ENCODE measurements around the gene PI3.

The PI3 gene

GRCh38 chr20:45212836-45213235 is 38.1 kb downstream of the PI3 start:
- TF ChIP-seq, protein P1, sequence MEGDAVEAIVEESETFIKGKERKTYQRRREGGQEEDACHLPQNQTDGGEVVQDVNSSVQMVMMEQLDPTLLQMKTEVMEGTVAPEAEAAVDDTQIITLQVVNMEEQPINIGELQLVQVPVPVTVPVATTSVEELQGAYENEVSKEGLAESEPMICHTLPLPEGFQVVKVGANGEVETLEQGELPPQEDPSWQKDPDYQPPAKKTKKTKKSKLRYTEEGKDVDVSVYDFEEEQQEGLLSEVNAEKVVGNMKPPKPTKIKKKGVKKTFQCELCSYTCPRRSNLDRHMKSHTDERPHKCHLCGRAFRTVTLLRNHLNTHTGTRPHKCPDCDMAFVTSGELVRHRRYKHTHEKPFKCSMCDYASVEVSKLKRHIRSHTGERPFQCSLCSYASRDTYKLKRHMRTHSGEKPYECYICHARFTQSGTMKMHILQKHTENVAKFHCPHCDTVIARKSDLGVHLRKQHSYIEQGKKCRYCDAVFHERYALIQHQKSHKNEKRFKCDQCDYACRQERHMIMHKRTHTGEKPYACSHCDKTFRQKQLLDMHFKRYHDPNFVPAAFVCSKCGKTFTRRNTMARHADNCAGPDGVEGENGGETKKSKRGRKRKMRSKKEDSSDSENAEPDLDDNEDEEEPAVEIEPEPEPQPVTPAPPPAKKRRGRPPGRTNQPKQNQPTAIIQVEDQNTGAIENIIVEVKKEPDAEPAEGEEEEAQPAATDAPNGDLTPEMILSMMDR (IDR thresholded peaks at IDR 0.05; ENCODE audit: low read depth, low read length): no peak
- no peak for TF ChIP-seq EZH2phosphoT487 (IDR thresholded peaks at IDR 0.05; ENCODE audit: low read depth)

GRCh38 chr20:45218124-45218523 is 43.4 kb downstream of the PI3 start:
- TF ChIP-seq, protein P1 (IDR thresholded peaks at IDR 0.05; ENCODE audit: low read depth, low read length): no peak
- no peak for TF ChIP-seq EZH2phosphoT487 (IDR thresholded peaks at IDR 0.05; ENCODE audit: low read depth)
- no peak overlapping the region for H3K4me2 ChIP-seq (ENCODE audit: low read length)
- H3K27me3 ChIP-seq (ENCODE audit: low read depth, low read length): peaks cover 41% of the 10 kb centered on the region
- H3K79me2 ChIP-seq (ENCODE audit: low read length): no peaks in the 10 kb centered on the region
- H2AFZ ChIP-seq (ENCODE audit: low read depth, low read length): no peak overlapping the region
- H3K27ac ChIP-seq (ENCODE audit: low read length): no peak overlapping the region
- H4K20me1 ChIP-seq (ENCODE audit: insufficient read depth, low read length): no peaks in the 10 kb centered on the region
- no peak overlapping the region for H3K9ac ChIP-seq (ENCODE audit: low read length)
- no peaks in the 10 kb centered on the region for H3K4me1 ChIP-seq (ENCODE audit: low read length)
- H3K36me3 ChIP-seq (replicated peaks; ENCODE audit: low read depth, low read length): no peaks in the 10 kb centered on the region
- 0 out of 2 replicates have a peak, but pooled peaks cover 3% of the 10 kb centered on the region for H3K9me3 ChIP-seq (ENCODE audit: insufficient read depth, low read length)
- no peak overlapping the region for H3K4me3 ChIP-seq (ENCODE audit: low read length)

More at GRCh38 chr20:45212836-45213235, 38.1 kb downstream of the PI3 start:
- Histone ChIP-seq H3K36me3 (replicated peaks; ENCODE audit: low read depth, low read length) (no peaks in the 10 kb centered on the region), H3K27ac (ENCODE audit: low read length) (no peak overlapping the region), H3K9me3 (ENCODE audit: insufficient read depth, low read length) (no peaks in the 10 kb centered on the region), H3K4me2 (ENCODE audit: low read length) (no peak overlapping the region), H3K27me3 (ENCODE audit: low read depth, low read length) (peaks cover 26% of the 10 kb centered on the region; the same call in 1 of the 2 replicates), H3K79me2 (ENCODE audit: low read length) (no peaks in the 10 kb centered on the region), H4K20me1 (ENCODE audit: insufficient read depth, low read length) (no peaks in the 10 kb centered on the region), H3K4me3 (ENCODE audit: low read length) (no peak overlapping the region), H2AFZ (ENCODE audit: low read depth, low read length) (no peak overlapping the region), H3K4me1 (ENCODE audit: low read length) (no peaks in the 10 kb centered on the region), H3K9ac (ENCODE audit: low read length) (no peak overlapping the region)

DNA sequence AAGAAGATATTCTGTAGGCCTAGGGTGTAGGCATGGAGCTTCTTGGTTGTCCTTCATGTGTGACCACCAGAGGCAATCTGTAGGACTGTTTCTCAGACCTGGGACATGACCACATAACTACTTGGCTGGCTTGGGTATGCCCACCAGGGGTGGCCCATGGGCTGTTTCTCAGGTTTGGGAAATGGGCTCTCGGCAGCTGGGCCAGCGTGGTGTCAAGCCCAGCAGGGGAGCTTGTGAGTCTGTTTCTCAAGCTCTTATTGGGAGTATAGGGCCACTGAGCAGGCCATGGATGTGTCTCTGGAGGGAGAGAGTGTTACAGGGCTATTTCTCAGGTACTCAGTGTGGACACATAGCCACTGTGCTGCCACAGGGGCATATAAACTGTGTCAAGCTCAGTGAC is 43.9 kb downstream of the PI3 start:
- H3K4me2 ChIP-seq (ENCODE audit: low read length): no peak overlapping the region
- no peak for TF ChIP-seq EZH2phosphoT487 (IDR thresholded peaks at IDR 0.05; ENCODE audit: low read depth)
- TF ChIP-seq, protein P1 (IDR thresholded peaks at IDR 0.05; ENCODE audit: low read depth, low read length): no peak
- H2AFZ ChIP-seq (ENCODE audit: low read depth, low read length): no peak overlapping the region
- H3K79me2 ChIP-seq (ENCODE audit: low read length): no peaks in the 10 kb centered on the region
- peaks cover 46% of the 10 kb centered on the region for H3K27me3 ChIP-seq (ENCODE audit: low read depth, low read length)
- no peaks in the 10 kb centered on the region for H4K20me1 ChIP-seq (ENCODE audit: insufficient read depth, low read length)
- no peak overlapping the region for H3K9ac ChIP-seq (ENCODE audit: low read length)
- H3K9me3 ChIP-seq (ENCODE audit: insufficient read depth, low read length): 0 out of 2 replicates have a peak, but pooled peaks cover 3% of the 10 kb centered on the region
- H3K27ac ChIP-seq (ENCODE audit: low read length): no peak overlapping the region
- H3K4me3 ChIP-seq (ENCODE audit: low read length): no peak overlapping the region
- no peaks in the 10 kb centered on the region for H3K4me1 ChIP-seq (ENCODE audit: low read length)
- no peaks in the 10 kb centered on the region for H3K36me3 ChIP-seq (replicated peaks; ENCODE audit: low read depth, low read length)

DNA sequence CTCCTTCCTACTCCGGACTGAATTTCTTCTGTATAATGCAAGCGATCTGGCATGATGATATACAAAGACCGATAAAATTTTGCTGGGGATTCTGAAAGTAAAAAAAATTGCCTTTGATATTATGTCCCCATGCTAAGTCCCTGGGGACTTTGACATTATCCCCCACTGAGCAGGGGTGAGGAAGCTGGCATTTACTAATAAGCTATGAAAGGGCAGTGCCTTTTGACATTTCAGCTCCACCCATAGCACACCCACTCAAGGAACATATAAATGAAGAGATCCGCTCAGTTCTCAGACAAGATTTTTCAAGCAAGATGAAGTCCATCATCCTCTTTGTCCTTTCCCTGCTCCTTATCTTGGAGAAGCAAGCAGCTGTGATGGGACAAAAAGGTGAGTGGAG is 46.4 kb downstream of the PI3 start, which contains the start of gene SEMG2:
SEMG2 (plus strand) TSS at position 298 of the 400 bp plus-strand sequence; CDS start at position 315, 17 bp downstream.
- Histone ChIP-seq H3K9me3 (ENCODE audit: insufficient read depth, low read length) (0 out of 2 replicates have a peak, but pooled peaks cover 3% of the 10 kb centered on the region), H4K20me1 (ENCODE audit: insufficient read depth, low read length) (no peaks in the 10 kb centered on the region), H3K4me1 (ENCODE audit: low read length) (no peaks in the 10 kb centered on the region), H2AFZ (ENCODE audit: low read depth, low read length) (no peak within 1 kb of the TSS), H3K9ac (ENCODE audit: low read length) (no peak within 1 kb of the TSS), H3K79me2 (ENCODE audit: low read length) (no peaks in the 10 kb centered on the region), H3K36me3 (replicated peaks; ENCODE audit: low read depth, low read length) (no peaks in the 10 kb centered on the region), H3K27me3 (ENCODE audit: low read depth, low read length) (peaks cover 65% of the 10 kb centered on the region), H3K4me2 (ENCODE audit: low read length) (no peak within 1 kb of the TSS), H3K4me3 (ENCODE audit: low read length) (no peak within 1 kb of the TSS), H3K27ac (ENCODE audit: low read length) (no peak within 1 kb of the TSS)
- TF ChIP-seq, protein P1 (IDR thresholded peaks at IDR 0.05; ENCODE audit: low read depth, low read length): no peak

Measured in OCI-LY3 (cell line).